ENCODE measurements around the gene RASAL1.

Gene RASAL1

GRCh38 chr12:113055594-113056380 lies 79.8 kb downstream of the RASAL1 start:
- no peak for DNase-seq

- DNase-seq, result no peak
Observed at GRCh38 chr12:113054948-113055486, 80.5 kb downstream of the RASAL1 start.

- no peak for DNase-seq
Observed at GRCh38 chr12:113052326-113052725, 83.2 kb downstream of the RASAL1 start.

- DNase-seq, result no peak
Observed at GRCh38 chr12:113051759-113052158, 83.8 kb downstream of the RASAL1 start.

GRCh38 chr12:113050795-113051194 lies 84.8 kb downstream of the RASAL1 start:
- no peak for DNase-seq

- DNase-seq, result no peak
Observed at GRCh38 chr12:113049976-113050742, 85.4 kb downstream of the RASAL1 start.
